ENCODE data around the gene FXYD5.

GRCh38 chr19:35207391-35207871 lies 52.9 kb downstream of the FXYD5 start:
- TF ChIP-seq GATA3 (IDR thresholded peaks at IDR 0.05; ENCODE audit: low read depth, low read length), result no peak
- no peak for TF ChIP-seq GATA2 (IDR thresholded peaks at IDR 0.05; ENCODE audit: low read depth, low read length)

All from SH-SY5Y (cell line).